GM12874 (cell line): Measurements from ENCODE around the gene P4HB.

Experiments used
- CTCF ChIP-seq: IDR thresholded peaks from 2 replicates; pipeline ENCODE4 v1.5.1; 2011; ENCODE audit warnings: low read depth, mild to moderate bottlenecking, control low read depth, low read length, moderate library complexity; ENCODE audit not compliant: insufficient read depth

P4HB gene

GRCh38 chr17:81807210-81807719 lies 53.1 kb downstream of the P4HB start:
- no peak for TF ChIP-seq CTCF

- TF ChIP-seq CTCF, result no peak
Observed at GRCh38 chr17:81806461-81807209, 53.7 kb downstream of the P4HB start.

GRCh38 chr17:81805707-81806460 lies 54.5 kb downstream of the P4HB start:
- TF ChIP-seq CTCF, result no peak

- TF ChIP-seq CTCF, result no peak
Observed at GRCh38 chr17:81804559-81805399, 55.6 kb downstream of the P4HB start.

- no peak for TF ChIP-seq CTCF
Observed at GRCh38 chr17:81803728-81804558, 56.4 kb downstream of the P4HB start, which contains the start of gene GCGR. TSS of gene GCGR (plus strand) at chr17:81804150. CDS start at chr17:81809019, 4,869 bp downstream.

- no peak for TF ChIP-seq CTCF
Observed at GRCh38 chr17:81802856-81803643, 57.3 kb downstream of the P4HB start.
